H1 (cell line): ENCODE data around the gene VEZT. TPM values are rescaled to one million over a fixed set of nuclear protein-coding genes. Genes with fewer than 3 reads are reported as not detected.
A peak's percentile ranks its signal among the peaks of the same experiment; 100 is the strongest.

ENCODE experiments used
- BRCA1 ChIP-seq: IDR thresholded peaks from 2 replicates; pipeline ENCODE4 v1.6.1; 2012; ENCODE audit warnings: low read depth, low read length, improper control_type of control experiment
- EP300 ChIP-seq, 2 experiments: IDR thresholded peaks; 1 replicate in 1 of 2; 2 replicates in 1 of 2; pipeline ENCODE4 v1.6.1; 2011 to 2012; ENCODE audit warnings: low read depth in 2 of 2, low read length in 2 of 2, mild to moderate bottlenecking in 2 of 2, borderline replicate concordance in 1 of 2, inconsistent platforms in 1 of 2, moderate library complexity in 1 of 2
- POLR2AphosphoS5 ChIP-seq: IDR thresholded peaks from 2 replicates; pipeline ENCODE4 v1.6.1; 2011; ENCODE audit warnings: low read depth, low read length
- SIRT6 ChIP-seq: IDR thresholded peaks from one replicate; pipeline ENCODE4 v1.7.1; 2012; ENCODE audit warnings: low read length, inconsistent platforms
- ZNF274 ChIP-seq: IDR thresholded peaks from 2 replicates; pipeline ENCODE4 v1.7.0; 2012; ENCODE audit warnings: low read length, borderline replicate concordance; ENCODE audit errors: extremely low read depth
- polyA plus RNA-seq, 7 experiments: library from polyadenylated mRNA; depleted of rRNA in 3 of 7; stranded (reverse) in 5 of 7; unstranded in 2 of 7; fragments of >200 nt in 5 of 7; fragments of 200-250 nt in 2 of 7; gene quantifications; 1 replicate in 5 of 7; 2 replicates in 1 of 7; 4 replicates in 1 of 7; pipeline versions ENCODE4 v1.2.1 to v1.2.3, GENCODE V29; 2011 to 2013; ENCODE audit warnings: missing spikeins in 2 of 7, mixed read lengths in 2 of 7
- total RNA-seq: library from RNA; stranded (reverse); fragmentation: NEBNext Ultra II Directional; extraction: Animal tissue kit (Norgen Biotek cat#: 25700); gene quantifications from 2 replicates; pipeline ENCODE4 v1.2.1, GENCODE V29; 2021
- TF ChIP-seq, protein P1 (sequence below), 3 experiments: IDR thresholded peaks; 1 replicate in 2 of 3; 2 replicates in 1 of 3; pipeline versions ENCODE4 v1.5.1 to v1.6.1; 2011; ENCODE audit warnings: low read length in 3 of 3, mild to moderate bottlenecking in 3 of 3, inconsistent platforms in 2 of 3, low read depth in 1 of 3, moderate library complexity in 1 of 3; ENCODE audit not compliant: insufficient read depth in 1 of 3; ENCODE audit errors: control extremely low read depth in 1 of 3
- TF ChIP-seq, protein P2 (sequence below): IDR thresholded peaks from 2 replicates; pipeline ENCODE4 v1.6.1; 2011; ENCODE audit warnings: low read depth, mild to moderate bottlenecking, low read length; ENCODE audit not compliant: insufficient read depth

The VEZT gene
- total and polyA plus RNA-seq, 2 of the 8 experiments (the other 6 are each of a cell fraction or from before 2014, with no cell fraction given): 44.0 to 56.1 TPM

GRCh38 chr12:95336387-95337067 is 118.9 kb downstream of the VEZT start (continued):
- TF ChIP-seq, protein P1, sequence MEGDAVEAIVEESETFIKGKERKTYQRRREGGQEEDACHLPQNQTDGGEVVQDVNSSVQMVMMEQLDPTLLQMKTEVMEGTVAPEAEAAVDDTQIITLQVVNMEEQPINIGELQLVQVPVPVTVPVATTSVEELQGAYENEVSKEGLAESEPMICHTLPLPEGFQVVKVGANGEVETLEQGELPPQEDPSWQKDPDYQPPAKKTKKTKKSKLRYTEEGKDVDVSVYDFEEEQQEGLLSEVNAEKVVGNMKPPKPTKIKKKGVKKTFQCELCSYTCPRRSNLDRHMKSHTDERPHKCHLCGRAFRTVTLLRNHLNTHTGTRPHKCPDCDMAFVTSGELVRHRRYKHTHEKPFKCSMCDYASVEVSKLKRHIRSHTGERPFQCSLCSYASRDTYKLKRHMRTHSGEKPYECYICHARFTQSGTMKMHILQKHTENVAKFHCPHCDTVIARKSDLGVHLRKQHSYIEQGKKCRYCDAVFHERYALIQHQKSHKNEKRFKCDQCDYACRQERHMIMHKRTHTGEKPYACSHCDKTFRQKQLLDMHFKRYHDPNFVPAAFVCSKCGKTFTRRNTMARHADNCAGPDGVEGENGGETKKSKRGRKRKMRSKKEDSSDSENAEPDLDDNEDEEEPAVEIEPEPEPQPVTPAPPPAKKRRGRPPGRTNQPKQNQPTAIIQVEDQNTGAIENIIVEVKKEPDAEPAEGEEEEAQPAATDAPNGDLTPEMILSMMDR (IDR thresholded peaks at IDR 0.05; ENCODE audit: control extremely low read depth in 1 of 3, insufficient read depth in 1 of 3, low read depth in 1 of 3, low read length in 3 of 3): peak; percentile 89 to 94 (median 89)
- TF ChIP-seq ZNF274: no peak
- peak in 1 of 2 experiments; percentile 71; a peak in 1 of 3 replicates for TF ChIP-seq EP300 (IDR thresholded peaks at IDR 0.05; ENCODE audit: borderline replicate concordance in 1 of 2, low read depth in 2 of 2, low read length in 2 of 2)
- TF ChIP-seq, protein P2, sequence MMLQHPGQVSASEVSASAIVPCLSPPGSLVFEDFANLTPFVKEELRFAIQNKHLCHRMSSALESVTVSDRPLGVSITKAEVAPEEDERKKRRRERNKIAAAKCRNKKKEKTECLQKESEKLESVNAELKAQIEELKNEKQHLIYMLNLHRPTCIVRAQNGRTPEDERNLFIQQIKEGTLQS: no peak
- TF ChIP-seq POLR2AphosphoS5: no peak
- no peak for TF ChIP-seq BRCA1
- TF ChIP-seq SIRT6: no peak
